GM12878 (cell line): ENCODE measurements around the gene MCTS1.

Experiments
- CHD4 ChIP-seq: fragments of 200-600 bp; sonication (generic); IDR thresholded peaks from 2 replicates; pipeline ENCODE4 v1.6.1; 2016; ENCODE audit warnings: mild to moderate bottlenecking
- FOXK2 ChIP-seq: fragments of 450-650 bp; IDR thresholded peaks from 2 replicates; pipeline ENCODE4 v1.6.1; 2017; ENCODE audit warnings: mild to moderate bottlenecking, moderate library complexity
- POLR2AphosphoS5 ChIP-seq: IDR thresholded peaks from 2 replicates; pipeline ENCODE4 v1.6.1; 2011; ENCODE audit warnings: mild to moderate bottlenecking, low read length, inconsistent platforms
- SRF ChIP-seq, 2 experiments: IDR thresholded peaks; 2 replicates each; pipeline ENCODE4 v1.6.1; 2011; ENCODE audit warnings: low read depth in 2 of 2, low read length in 2 of 2, mild to moderate bottlenecking in 1 of 2, moderate library complexity in 1 of 2
- WRNIP1 ChIP-seq: IDR thresholded peaks from 2 replicates; pipeline ENCODE4 v1.6.1; 2011; ENCODE audit warnings: low read depth, low read length, improper control_type of control experiment, borderline replicate concordance
- ZZZ3 ChIP-seq: IDR thresholded peaks from 2 replicates; pipeline ENCODE4 v1.6.1; 2011; ENCODE audit warnings: low read depth; ENCODE audit not compliant: control insufficient read depth, insufficient read length
- TF ChIP-seq, protein P1 (sequence below): fragments of 450-650 bp; IDR thresholded peaks from 2 replicates; pipeline ENCODE4 v1.6.1; 2017; ENCODE audit warnings: mild to moderate bottlenecking
- TF ChIP-seq, protein P2 (sequence below), 3 experiments: IDR thresholded peaks in 2 of 3; conservative IDR thresholded peaks in 1 of 3; 2 replicates each; pipeline ENCODE4 v1.5.1; 2011; ENCODE audit warnings: low read depth in 3 of 3, low read length in 3 of 3, mild to moderate bottlenecking in 3 of 3, control low read depth in 2 of 3, moderate library complexity in 2 of 3, inconsistent platforms in 1 of 3, mixed read lengths in 1 of 3; ENCODE audit not compliant: control insufficient read depth in 2 of 3, insufficient read depth in 1 of 3; ENCODE audit errors: extremely low read depth in 1 of 3
- TF ChIP-seq, protein P3 (sequence below): IDR thresholded peaks from 2 replicates; pipeline ENCODE4 v1.6.1; 2012; ENCODE audit warnings: mild to moderate bottlenecking, low read depth, low read length
- TF ChIP-seq, protein P4 (sequence below): IDR thresholded peaks from 2 replicates; pipeline ENCODE4 v1.6.1; 2012; ENCODE audit warnings: low read length, inconsistent platforms

DNA sequence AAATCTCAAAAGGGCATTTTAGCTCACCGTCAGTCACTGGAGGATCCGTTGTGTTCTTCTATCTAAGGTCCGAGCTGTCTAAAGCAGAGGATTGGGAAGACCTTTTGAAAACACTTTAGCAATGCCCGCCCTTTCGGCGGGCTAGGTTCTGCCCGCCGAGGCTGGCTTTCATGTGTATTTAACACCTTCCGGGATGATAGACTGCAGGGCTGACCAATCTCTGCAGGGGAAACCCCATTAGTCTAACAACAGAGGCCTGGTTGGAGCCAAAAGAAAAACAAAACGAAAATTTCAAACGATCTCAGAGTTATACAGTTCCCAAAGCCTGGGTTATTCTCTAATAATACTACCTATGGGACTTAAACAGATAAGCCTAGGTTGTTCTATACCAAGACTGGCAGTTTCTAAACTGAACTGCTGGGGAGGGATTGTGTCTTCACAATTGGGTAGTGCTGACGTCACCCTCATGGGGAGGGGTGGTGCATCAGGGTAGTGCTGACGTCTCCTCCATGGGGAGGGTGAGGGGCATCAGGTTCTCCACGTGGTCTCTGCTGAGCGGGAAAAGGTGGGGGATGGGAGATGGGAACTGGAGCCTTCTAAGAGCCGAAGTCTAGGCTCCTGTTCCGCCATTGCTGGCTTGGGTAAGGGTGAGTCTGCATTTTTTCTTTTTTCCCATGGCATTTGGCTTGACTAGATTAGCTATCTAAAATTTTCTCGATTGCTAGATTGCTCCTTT, 28.4 kb upstream of the MCTS1 start:
- TF ChIP-seq, protein P1, sequence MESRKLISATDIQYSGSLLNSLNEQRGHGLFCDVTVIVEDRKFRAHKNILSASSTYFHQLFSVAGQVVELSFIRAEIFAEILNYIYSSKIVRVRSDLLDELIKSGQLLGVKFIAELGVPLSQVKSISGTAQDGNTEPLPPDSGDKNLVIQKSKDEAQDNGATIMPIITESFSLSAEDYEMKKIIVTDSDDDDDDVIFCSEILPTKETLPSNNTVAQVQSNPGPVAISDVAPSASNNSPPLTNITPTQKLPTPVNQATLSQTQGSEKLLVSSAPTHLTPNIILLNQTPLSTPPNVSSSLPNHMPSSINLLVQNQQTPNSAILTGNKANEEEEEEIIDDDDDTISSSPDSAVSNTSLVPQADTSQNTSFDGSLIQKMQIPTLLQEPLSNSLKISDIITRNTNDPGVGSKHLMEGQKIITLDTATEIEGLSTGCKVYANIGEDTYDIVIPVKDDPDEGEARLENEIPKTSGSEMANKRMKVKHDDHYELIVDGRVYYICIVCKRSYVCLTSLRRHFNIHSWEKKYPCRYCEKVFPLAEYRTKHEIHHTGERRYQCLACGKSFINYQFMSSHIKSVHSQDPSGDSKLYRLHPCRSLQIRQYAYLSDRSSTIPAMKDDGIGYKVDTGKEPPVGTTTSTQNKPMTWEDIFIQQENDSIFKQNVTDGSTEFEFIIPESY: no peak
- TF ChIP-seq, protein P2, sequence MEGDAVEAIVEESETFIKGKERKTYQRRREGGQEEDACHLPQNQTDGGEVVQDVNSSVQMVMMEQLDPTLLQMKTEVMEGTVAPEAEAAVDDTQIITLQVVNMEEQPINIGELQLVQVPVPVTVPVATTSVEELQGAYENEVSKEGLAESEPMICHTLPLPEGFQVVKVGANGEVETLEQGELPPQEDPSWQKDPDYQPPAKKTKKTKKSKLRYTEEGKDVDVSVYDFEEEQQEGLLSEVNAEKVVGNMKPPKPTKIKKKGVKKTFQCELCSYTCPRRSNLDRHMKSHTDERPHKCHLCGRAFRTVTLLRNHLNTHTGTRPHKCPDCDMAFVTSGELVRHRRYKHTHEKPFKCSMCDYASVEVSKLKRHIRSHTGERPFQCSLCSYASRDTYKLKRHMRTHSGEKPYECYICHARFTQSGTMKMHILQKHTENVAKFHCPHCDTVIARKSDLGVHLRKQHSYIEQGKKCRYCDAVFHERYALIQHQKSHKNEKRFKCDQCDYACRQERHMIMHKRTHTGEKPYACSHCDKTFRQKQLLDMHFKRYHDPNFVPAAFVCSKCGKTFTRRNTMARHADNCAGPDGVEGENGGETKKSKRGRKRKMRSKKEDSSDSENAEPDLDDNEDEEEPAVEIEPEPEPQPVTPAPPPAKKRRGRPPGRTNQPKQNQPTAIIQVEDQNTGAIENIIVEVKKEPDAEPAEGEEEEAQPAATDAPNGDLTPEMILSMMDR (IDR thresholded peaks at IDR 0.05 in 2 of 3, conservative IDR thresholded peaks at IDR 0.05 in 1 of 3; ENCODE audit: control insufficient read depth in 2 of 3, extremely low read depth in 1 of 3, insufficient read depth in 1 of 3, low read depth in 3 of 3, low read length in 3 of 3): no peak
- TF ChIP-seq SRF (IDR thresholded peaks at IDR 0.05; ENCODE audit: low read depth in 2 of 2, low read length in 2 of 2): no peak
- no peak for TF ChIP-seq WRNIP1
- TF ChIP-seq FOXK2: no peak
- TF ChIP-seq, protein P3, sequence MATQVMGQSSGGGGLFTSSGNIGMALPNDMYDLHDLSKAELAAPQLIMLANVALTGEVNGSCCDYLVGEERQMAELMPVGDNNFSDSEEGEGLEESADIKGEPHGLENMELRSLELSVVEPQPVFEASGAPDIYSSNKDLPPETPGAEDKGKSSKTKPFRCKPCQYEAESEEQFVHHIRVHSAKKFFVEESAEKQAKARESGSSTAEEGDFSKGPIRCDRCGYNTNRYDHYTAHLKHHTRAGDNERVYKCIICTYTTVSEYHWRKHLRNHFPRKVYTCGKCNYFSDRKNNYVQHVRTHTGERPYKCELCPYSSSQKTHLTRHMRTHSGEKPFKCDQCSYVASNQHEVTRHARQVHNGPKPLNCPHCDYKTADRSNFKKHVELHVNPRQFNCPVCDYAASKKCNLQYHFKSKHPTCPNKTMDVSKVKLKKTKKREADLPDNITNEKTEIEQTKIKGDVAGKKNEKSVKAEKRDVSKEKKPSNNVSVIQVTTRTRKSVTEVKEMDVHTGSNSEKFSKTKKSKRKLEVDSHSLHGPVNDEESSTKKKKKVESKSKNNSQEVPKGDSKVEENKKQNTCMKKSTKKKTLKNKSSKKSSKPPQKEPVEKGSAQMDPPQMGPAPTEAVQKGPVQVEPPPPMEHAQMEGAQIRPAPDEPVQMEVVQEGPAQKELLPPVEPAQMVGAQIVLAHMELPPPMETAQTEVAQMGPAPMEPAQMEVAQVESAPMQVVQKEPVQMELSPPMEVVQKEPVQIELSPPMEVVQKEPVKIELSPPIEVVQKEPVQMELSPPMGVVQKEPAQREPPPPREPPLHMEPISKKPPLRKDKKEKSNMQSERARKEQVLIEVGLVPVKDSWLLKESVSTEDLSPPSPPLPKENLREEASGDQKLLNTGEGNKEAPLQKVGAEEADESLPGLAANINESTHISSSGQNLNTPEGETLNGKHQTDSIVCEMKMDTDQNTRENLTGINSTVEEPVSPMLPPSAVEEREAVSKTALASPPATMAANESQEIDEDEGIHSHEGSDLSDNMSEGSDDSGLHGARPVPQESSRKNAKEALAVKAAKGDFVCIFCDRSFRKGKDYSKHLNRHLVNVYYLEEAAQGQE: no peak
- TF ChIP-seq CHD4: no peak
- TF ChIP-seq, protein P4, sequence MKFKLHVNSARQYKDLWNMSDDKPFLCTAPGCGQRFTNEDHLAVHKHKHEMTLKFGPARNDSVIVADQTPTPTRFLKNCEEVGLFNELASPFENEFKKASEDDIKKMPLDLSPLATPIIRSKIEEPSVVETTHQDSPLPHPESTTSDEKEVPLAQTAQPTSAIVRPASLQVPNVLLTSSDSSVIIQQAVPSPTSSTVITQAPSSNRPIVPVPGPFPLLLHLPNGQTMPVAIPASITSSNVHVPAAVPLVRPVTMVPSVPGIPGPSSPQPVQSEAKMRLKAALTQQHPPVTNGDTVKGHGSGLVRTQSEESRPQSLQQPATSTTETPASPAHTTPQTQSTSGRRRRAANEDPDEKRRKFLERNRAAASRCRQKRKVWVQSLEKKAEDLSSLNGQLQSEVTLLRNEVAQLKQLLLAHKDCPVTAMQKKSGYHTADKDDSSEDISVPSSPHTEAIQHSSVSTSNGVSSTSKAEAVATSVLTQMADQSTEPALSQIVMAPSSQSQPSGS: no peak
- no peak for TF ChIP-seq ZZZ3
- TF ChIP-seq POLR2AphosphoS5: no peak
